Myocyte (in vitro differentiated cells): ENCODE measurements around the gene FNIP2. TPM values are rescaled to one million over a fixed set of nuclear protein-coding genes. Genes with fewer than 3 reads are reported as not detected.
"Not testable (repeated sequence)": the region's sequence is repeated elsewhere in the genome, so short reads cannot be mapped to it uniquely, and the experiment has no call there.

Source experiments
- DNase-seq: peaks from one replicate; pipeline ENCODE4 v3.0.0-alpha.2; 2012; ENCODE audit warnings: low read depth
- total RNA-seq: library from RNA; depleted of rRNA; stranded (reverse); fragments of >200 nt; gene quantifications from 2 replicates; pipeline ENCODE4 v1.2.3, GENCODE V29; 2014

The FNIP2 gene
- total RNA-seq, 1 donor from 2014 or later = 42.9 TPM

DNA sequence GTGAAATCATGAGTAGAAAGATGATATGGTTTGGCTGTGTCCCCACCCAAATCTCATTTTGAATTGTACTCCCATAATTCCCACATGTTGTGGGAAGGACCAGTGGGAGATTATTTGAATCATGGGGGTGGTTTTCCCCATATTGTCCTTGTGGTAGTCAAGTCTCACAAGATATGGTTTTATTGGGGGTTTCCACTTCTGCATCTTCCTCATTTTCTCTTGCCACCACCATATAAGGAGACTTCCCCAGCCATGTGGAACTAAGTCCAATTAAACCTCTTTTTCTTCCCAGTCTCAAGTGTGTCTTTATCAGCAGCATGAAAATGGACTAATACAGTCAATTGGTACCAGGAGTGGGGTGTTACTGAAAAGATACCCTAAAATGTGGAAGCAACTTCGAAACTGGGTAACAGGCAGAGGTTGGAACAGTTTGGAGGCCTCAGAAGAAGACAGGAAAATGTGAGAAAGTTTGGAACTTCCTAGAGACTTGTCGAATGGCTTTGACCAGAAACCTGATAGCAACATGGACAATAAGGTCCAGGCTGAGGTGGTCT, 183.5 kb downstream of the FNIP2 start:
- not testable (repeated sequence) for DNase-seq

DNA sequence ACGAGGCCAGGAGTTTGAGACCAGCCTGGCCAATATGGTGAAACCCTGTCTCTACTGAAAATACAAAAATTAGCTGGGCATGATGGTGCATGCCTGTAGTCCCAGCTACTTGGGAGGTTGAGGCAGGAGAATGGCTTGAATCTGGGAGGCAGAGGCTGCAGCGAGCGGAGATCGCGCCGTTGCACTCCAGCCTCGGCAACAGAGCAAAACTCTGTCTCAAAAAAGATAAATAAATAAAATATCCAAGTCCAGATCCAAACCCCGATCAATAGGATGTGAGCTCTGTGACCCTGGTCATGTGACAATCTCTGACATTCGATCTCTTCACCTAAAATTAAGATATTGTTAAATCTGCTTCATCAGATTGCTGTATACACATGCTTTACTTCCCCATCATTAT, 187.5 kb downstream of the FNIP2 start:
- DNase-seq = not testable (repeated sequence)

DNA sequence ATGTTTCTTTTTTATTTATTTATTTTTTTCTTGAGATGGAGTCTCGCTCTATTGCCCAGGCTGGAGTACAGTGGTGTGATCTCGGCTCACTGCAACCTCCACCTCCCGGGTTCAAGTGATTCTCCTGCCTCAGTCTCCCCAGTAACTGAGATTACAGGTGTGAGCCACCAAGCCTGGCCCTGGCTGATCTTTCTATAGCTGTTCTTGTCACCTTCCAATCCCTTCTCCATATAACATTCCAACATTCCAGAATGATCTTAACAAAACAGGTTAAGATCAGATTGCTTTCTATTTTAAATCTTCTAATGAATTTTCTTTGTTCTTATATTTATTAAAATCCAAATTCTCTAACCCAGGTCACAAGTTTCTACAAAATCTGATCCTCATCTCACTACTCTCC, 188.1 kb downstream of the FNIP2 start:
- not testable (repeated sequence) for DNase-seq

Other genes starting within 250 kb of the FNIP2 start
- gene RXFP1, start 247.1 kb upstream of the FNIP2 start, total RNA-seq = 0.11 TPM in 1 of 2 replicates, not detected in the other
- gene C4orf46, start 97.1 kb upstream of the FNIP2 start, total RNA-seq = 33.7 and 34.2 TPM in 2 replicates
- gene ETFDH, start 96.7 kb upstream of the FNIP2 start, total RNA-seq = 21.9 and 25.4 TPM in 2 replicates
- gene PPID, start 45.6 kb upstream of the FNIP2 start, total RNA-seq = 48.2 and 51.6 TPM in 2 replicates